Measurements from ENCODE around the gene MAP2.

GRCh38 chr2:209460151-209460761 lies 36.4 kb downstream of the MAP2 start:
- TF ChIP-seq CTCF (conservative IDR thresholded peaks at IDR 0.05 in 1 of 2, IDR thresholded peaks at IDR 0.05 in 1 of 2; ENCODE audit: low read depth in 1 of 2, low read length in 2 of 2) (no peak), EZH2 (IDR thresholded peaks at IDR 0.05; ENCODE audit: low read length, missing control alignments) (no peak)
